Tibial artery (tissue), 4 donors: ENCODE measurements around the gene ACTRT3.
"Not testable (repeated sequence)": the region's sequence is repeated elsewhere in the genome, so short reads cannot be mapped to it uniquely, and the experiment has no call there.

Experiments
- DNase-seq, 2 donors: peaks; one replicate each; pipeline ENCODE4 v3.0.0-alpha.2; 2019
- H3K27ac ChIP-seq, 2 donors: fragments of 200-600 bp; sonication (generic) in 1 of 2; 1 replicate in 1 of 2; 2 replicates in 1 of 2; pipeline ENCODE4 v1.5.1; 2018 to 2019; ENCODE audit warnings: mild to moderate bottlenecking in 1 of 2
- H3K27me3 ChIP-seq, 2 donors: fragments of 200-600 bp; sonication (generic) in 1 of 2; one replicate each; pipeline versions ENCODE4 v1.5.1 to v1.6.0; 2016 to 2019
- H3K36me3 ChIP-seq, 3 donors: fragments of 200-600 bp; sonication (generic) in 2 of 3; one replicate each; pipeline ENCODE4 v1.5.1; 2016 to 2019; ENCODE audit warnings: mild to moderate bottlenecking in 2 of 3
- H3K4me1 ChIP-seq, 4 donors: fragments of 200-600 bp; sonication (generic) in 2 of 4; 1 replicate in 3 of 4; 2 replicates in 1 of 4; pipeline ENCODE4 v1.5.1; 2016 to 2019
- H3K4me3 ChIP-seq, 2 donors: fragments of 200-600 bp; sonication (generic) in 1 of 2; 1 replicate in 1 of 2; 2 replicates in 1 of 2; pipeline ENCODE4 v1.5.1; 2018 to 2019; ENCODE audit warnings: mild to moderate bottlenecking in 2 of 2
- H3K9me3 ChIP-seq, 3 donors: fragments of 200-600 bp; sonication (generic) in 1 of 3; one replicate each; pipeline ENCODE4 v1.5.1; 2016 to 2019
- intact Hi-C: fragments of 100-400 bp; cut with DNase I; formaldehyde crosslinking; loops from one replicate; pipeline ENCODE4 v1.15.0; 2023; ENCODE audit warnings: low total_unique reads
- TF ChIP-seq, protein P1 (sequence below), 2 experiments: fragments of 200-600 bp in 1 of 2; fragments of 450-650 bp in 1 of 2; IDR thresholded peaks; one replicate each; pipeline ENCODE4 v1.5.1; 2017 to 2019; ENCODE audit warnings: antibody characterized with exemption in 2 of 2, mild to moderate bottlenecking in 1 of 2, moderate library complexity in 1 of 2

The ACTRT3 gene

DNA sequence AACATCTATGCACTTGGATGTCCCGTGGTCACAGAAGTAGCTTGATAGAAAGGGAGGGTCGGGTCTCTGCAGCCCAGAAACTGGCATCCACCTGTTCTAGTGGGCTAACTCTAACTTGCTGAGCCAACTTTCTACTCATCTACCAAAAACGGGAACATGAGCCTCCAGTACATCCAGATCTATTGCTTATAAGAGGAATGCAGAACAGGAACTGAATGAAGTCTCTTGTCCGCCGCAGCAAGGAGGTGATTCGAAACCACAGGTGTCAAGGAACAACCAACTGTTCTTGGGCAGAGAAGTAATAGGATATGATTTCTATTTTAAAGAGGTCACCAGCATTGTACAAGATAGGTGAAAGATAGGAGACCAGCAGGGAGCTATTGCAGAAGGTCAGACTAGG is 22.4 kb downstream of the ACTRT3 start:
- intact Hi-C loops, result no loop called here
- Histone ChIP-seq H3K36me3 (no peaks in the 10 kb centered on the region), H3K4me1 (no peaks in the 10 kb centered on the region), H3K4me3 (no peak overlapping the region), H3K27ac (no peak overlapping the region), H3K9me3 (no peaks in the 10 kb centered on the region), H3K27me3 (no peaks in the 10 kb centered on the region)
- no peak for DNase-seq
- TF ChIP-seq, protein P1, sequence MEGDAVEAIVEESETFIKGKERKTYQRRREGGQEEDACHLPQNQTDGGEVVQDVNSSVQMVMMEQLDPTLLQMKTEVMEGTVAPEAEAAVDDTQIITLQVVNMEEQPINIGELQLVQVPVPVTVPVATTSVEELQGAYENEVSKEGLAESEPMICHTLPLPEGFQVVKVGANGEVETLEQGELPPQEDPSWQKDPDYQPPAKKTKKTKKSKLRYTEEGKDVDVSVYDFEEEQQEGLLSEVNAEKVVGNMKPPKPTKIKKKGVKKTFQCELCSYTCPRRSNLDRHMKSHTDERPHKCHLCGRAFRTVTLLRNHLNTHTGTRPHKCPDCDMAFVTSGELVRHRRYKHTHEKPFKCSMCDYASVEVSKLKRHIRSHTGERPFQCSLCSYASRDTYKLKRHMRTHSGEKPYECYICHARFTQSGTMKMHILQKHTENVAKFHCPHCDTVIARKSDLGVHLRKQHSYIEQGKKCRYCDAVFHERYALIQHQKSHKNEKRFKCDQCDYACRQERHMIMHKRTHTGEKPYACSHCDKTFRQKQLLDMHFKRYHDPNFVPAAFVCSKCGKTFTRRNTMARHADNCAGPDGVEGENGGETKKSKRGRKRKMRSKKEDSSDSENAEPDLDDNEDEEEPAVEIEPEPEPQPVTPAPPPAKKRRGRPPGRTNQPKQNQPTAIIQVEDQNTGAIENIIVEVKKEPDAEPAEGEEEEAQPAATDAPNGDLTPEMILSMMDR (IDR thresholded peaks at IDR 0.05), result no peak

DNA sequence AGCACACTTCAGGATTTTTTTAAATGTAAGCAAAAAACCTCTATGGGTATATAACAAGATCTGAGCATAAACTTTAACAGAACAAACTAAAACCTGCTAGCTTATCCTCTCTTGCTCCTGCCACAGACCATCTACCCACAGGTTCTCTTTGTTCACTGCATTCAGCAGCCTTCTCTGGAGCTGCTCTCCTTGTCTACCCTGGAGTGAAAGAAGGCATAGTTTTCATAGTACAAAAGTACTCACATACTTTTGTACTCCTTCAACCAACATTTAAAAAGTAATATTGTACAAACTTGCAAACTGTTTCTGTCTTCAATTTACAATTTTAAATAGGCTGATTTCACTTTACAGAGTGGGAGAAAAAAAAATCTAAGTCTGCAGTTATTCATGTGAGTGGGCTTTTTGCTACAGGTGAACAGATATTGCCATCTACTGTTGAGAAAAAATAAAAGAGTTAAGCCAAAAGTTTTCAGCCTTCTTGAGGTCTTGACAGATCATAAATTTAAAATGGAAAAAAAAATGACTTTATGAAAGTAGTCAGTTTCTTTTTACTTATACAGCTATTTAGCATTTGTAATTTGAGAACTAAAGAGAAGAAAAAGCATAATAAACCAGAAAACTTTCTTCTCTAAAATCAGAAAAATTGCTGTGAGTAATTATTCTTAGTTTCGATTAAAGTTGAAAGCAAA is 24.9 kb downstream of the ACTRT3 start:
- H3K4me1 ChIP-seq, result no peaks in the 10 kb centered on the region
- no peak overlapping the region for H3K27ac ChIP-seq
- no peak for DNase-seq
- H3K36me3 ChIP-seq, result no peaks in the 10 kb centered on the region
- intact Hi-C loops, result no loop called here
- TF ChIP-seq, protein P1 (IDR thresholded peaks at IDR 0.05), result peak; percentile 9 to 29
- H3K4me3 ChIP-seq, result no peak overlapping the region
- no peaks in the 10 kb centered on the region for H3K9me3 ChIP-seq
- H3K27me3 ChIP-seq, result no peaks in the 10 kb centered on the region

DNA sequence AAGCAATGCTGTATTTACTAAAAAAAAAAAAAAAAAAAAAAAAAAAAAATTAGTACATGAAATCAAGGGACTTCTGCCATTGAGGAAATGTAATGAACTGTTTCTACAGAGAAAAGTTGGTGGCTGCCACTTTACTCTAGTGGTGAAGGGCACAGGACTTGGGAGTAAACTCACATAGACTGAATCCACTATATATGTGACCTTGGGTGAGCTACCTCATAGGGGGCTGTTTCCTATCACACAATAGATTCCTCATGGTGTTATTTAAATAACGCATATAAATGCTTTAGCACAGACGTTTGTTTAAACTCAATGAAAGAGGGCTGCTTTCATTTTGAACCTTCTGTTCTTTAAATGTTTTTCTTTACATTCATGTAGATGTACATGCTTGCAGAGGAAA is 30.3 kb downstream of the ACTRT3 start:
- Histone ChIP-seq H3K27me3 (no peaks in the 10 kb centered on the region), H3K4me3 (no peak overlapping the region), H3K9me3 (peaks cover 0 to 11% (median 0%) of the 10 kb centered on the region in 3 donors), H3K27ac (no peak overlapping the region), H3K4me1 (no peaks in the 10 kb centered on the region), H3K36me3 (no peaks in the 10 kb centered on the region)
- intact Hi-C loops, result no loop called here
- DNase-seq, result no peak
- TF ChIP-seq, protein P1 (IDR thresholded peaks at IDR 0.05), result no peak

DNA sequence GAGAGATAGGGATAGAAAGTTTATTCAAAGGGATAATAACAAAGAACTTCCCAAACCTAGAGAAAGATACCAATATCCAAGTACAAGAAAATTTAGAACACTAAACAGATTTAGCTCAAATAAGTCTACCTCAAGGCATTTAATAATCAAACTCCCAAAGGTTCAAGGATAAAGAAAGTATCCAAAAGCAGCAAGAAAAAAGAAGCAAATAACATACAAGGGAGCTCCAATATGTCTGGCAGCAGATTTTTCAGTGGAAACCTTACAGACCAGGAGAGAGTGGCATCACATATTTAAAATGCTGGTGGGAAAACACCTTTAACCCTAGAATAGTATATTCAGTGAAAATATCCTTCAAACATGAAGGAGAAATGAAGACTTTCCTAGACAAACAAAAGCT is 37.5 kb downstream of the ACTRT3 start:
- H3K27me3 ChIP-seq, H3K4me1 ChIP-seq, H3K36me3 ChIP-seq, H3K4me3 ChIP-seq, intact Hi-C loops, H3K27ac ChIP-seq, DNase-seq: not testable (repeated sequence)
- H3K9me3 ChIP-seq, result peaks cover 0 to 22% (median 7%) of the 10 kb centered on the region in 3 donors

DNA sequence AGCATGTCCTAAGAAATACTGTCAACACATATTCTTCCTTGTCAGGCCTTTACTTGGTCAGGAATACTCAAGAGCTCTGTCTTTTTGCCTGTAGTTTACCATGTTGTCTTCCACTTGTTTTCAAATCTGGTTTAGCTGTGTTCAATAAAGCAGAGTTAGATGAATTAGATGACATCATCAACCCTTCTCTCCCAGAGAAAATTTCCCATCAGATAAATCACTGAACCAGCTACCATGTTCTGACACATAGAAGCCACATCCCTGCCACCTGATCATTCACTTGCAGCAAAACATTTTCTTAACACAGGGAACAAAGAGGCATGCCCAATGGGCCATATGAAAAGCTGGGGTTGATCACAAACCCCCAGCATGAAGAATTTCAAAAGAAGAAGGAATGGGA is 46.6 kb downstream of the ACTRT3 start:
- Histone ChIP-seq H3K4me3 (no peak overlapping the region), H3K9me3 (no peaks in the 10 kb centered on the region), H3K36me3 (no peaks in the 10 kb centered on the region), H3K4me1 (no peaks in the 10 kb centered on the region), H3K27ac (no peak overlapping the region), H3K27me3 (no peaks in the 10 kb centered on the region)
- TF ChIP-seq, protein P1 (IDR thresholded peaks at IDR 0.05), result no peak
- no peak for DNase-seq
- intact Hi-C loops, result no loop called here

DNA sequence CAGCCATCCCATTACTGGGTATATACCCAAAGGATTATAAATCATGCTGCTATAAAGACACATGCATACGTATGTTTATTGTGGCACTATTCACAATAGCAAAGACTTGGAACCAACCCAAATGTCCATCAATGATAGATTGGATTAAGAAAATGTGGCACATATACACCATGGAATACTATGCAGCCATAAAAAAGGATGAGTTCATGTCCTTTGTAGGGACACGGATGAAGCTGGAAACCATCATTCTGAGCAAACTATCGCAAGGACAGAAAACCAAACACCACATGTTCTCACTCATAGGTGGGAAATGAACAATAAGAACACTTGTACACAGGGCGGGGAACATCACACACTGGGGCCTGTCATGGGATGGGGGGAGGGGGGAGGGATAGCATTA is 50.9 kb downstream of the ACTRT3 start:
- intact Hi-C loops, H3K4me1 ChIP-seq, H3K9me3 ChIP-seq, H3K36me3 ChIP-seq, H3K27ac ChIP-seq, H3K27me3 ChIP-seq, H3K4me3 ChIP-seq, DNase-seq: not testable (repeated sequence)
